Nephron (organoid): Measurements from ENCODE around the gene CECR2.
A peak's percentile ranks its signal among the peaks of the same experiment; 100 is the strongest.

Source experiments
- H3K27ac Mint-ChIP-seq, 3 experiments: 2 replicates each; pipeline ENCODE4 v1.8.0; 2020; ENCODE audit warnings: mixed read lengths in 3 of 3, mild to moderate bottlenecking in 2 of 3, moderate library complexity in 1 of 3
- H3K27me3 Mint-ChIP-seq: 2 replicates; pipeline ENCODE4 v1.8.0; 2021; ENCODE audit warnings: low read depth, mild to moderate bottlenecking, moderate library complexity, mixed read lengths
- H3K36me3 Mint-ChIP-seq: 2 replicates; pipeline ENCODE4 v1.8.0; 2020; ENCODE audit warnings: low read depth, mixed read lengths
- H3K4me1 Mint-ChIP-seq: 2 replicates; pipeline ENCODE4 v1.8.0; 2020; ENCODE audit warnings: mixed read lengths
- H3K4me3 Mint-ChIP-seq, 3 experiments: 2 replicates each; pipeline ENCODE4 v1.8.0; 2020; ENCODE audit warnings: mild to moderate bottlenecking in 3 of 3, mixed read lengths in 3 of 3, moderate library complexity in 2 of 3
- H3K9me3 Mint-ChIP-seq: 2 replicates; pipeline ENCODE4 v1.8.0; 2020; ENCODE audit warnings: mixed read lengths
- TF ChIP-seq, protein P1 (sequence below), 3 experiments: fragments of 200-600 bp; sonication (generic); IDR thresholded peaks; one replicate each; pipeline ENCODE4 v1.5.0; 2021; ENCODE audit warnings: antibody characterized with exemption in 3 of 3; ENCODE audit not compliant: unreplicated experiment in 3 of 3

The CECR2 gene

DNA sequence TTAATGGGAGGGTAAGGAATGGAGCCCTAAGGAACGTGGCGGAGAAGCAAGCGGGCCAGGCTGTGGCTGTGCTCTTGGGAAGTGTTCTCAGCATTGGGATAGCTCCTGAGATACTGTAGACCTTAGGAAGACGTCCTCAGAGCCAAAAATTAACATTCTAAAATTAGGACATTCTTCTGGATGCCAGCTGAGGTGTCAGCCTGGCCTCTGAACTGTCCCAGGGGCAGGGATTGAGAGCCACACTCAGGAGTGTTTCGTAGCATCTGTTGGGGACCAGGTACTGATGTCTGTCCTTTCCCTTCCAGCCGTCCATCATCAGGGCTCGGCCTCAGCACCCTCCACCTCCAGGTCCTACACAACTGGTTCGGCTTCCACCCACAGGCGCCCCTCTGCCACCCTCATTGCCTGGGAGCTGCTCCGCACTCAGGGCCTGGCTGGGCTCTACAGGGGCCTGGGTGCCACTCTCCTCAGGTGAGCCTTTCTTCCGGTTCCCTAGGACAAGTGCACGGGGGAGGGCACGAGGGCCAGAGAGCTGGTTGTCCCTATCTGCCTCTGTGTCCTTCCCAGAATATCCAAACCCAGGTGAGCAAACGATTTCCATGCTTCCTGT lies 217.7 kb downstream of the CECR2 start:
- no peak overlapping the region for H3K27ac Mint-ChIP-seq
- TF ChIP-seq, protein P1, sequence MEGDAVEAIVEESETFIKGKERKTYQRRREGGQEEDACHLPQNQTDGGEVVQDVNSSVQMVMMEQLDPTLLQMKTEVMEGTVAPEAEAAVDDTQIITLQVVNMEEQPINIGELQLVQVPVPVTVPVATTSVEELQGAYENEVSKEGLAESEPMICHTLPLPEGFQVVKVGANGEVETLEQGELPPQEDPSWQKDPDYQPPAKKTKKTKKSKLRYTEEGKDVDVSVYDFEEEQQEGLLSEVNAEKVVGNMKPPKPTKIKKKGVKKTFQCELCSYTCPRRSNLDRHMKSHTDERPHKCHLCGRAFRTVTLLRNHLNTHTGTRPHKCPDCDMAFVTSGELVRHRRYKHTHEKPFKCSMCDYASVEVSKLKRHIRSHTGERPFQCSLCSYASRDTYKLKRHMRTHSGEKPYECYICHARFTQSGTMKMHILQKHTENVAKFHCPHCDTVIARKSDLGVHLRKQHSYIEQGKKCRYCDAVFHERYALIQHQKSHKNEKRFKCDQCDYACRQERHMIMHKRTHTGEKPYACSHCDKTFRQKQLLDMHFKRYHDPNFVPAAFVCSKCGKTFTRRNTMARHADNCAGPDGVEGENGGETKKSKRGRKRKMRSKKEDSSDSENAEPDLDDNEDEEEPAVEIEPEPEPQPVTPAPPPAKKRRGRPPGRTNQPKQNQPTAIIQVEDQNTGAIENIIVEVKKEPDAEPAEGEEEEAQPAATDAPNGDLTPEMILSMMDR (IDR thresholded peaks at IDR 0.05; ENCODE audit: unreplicated experiment in 3 of 3): no peak

DNA sequence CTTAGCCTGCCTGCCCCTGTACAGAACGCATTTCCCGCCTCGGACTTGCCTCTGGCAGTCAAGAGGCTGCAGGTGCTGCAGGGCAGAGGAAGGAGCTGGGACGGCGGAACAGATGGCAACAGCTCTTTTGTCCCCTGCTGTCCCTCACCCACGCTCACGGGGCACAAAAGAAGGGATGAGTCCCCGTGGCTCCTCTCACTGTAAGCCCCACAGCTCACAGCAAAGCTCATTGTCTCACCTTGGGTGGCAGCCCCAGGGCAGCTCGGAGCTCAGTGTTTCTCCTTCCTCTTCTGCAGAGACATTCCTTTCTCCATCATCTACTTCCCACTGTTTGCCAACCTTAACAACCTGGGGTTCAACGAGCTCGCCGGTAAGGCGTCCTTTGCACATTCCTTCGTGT lies 218.4 kb downstream of the CECR2 start:
- H3K9me3 Mint-ChIP-seq: no peaks in the 10 kb centered on the region
- TF ChIP-seq, protein P1 (IDR thresholded peaks at IDR 0.05; ENCODE audit: unreplicated experiment in 3 of 3): no peak
- H3K27me3 Mint-ChIP-seq: no peaks in the 10 kb centered on the region
- no peaks in the 10 kb centered on the region for H3K4me1 Mint-ChIP-seq
- H3K36me3 Mint-ChIP-seq: peaks cover 23% of the 10 kb centered on the region
- no peak overlapping the region for H3K4me3 Mint-ChIP-seq
- H3K27ac Mint-ChIP-seq: peak overlapping the region in 1 of 3 experiments; percentile 38

More for the DNA sequence above, 217.7 kb downstream of the CECR2 start:
- H3K4me1 Mint-ChIP-seq: no peaks in the 10 kb centered on the region
- H3K9me3 Mint-ChIP-seq: no peaks in the 10 kb centered on the region
- no peaks in the 10 kb centered on the region for H3K27me3 Mint-ChIP-seq
- H3K36me3 Mint-ChIP-seq: peaks cover 18% of the 10 kb centered on the region
- no peak overlapping the region for H3K4me3 Mint-ChIP-seq

DNA sequence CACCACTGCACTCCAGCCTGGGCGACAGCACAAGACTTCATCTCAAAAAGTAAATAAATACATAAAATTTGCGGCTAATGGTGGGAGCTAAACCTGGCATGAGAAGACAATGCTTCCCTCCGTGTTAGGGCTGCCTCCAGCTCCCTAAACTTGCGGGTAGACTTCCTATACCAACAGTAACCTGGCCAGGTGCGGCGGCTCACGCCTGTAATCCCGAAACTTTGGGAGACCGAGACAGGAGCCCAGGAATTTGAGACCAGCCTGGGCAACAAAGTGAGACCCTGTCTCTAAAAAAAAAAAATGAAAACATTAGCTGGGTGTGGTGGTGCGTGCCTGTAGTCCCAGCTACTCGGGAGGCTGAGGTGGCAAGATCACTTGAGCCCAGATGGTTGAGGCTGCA lies 219.3 kb downstream of the CECR2 start:
- H3K27me3 Mint-ChIP-seq: no peaks in the 10 kb centered on the region
- no peaks in the 10 kb centered on the region for H3K9me3 Mint-ChIP-seq
- H3K4me3 Mint-ChIP-seq: no peak overlapping the region
- TF ChIP-seq, protein P1 (IDR thresholded peaks at IDR 0.05; ENCODE audit: unreplicated experiment in 3 of 3): no peak
- H3K4me1 Mint-ChIP-seq: no peaks in the 10 kb centered on the region
- no peak overlapping the region for H3K27ac Mint-ChIP-seq
- H3K36me3 Mint-ChIP-seq: peaks cover 31% of the 10 kb centered on the region

DNA sequence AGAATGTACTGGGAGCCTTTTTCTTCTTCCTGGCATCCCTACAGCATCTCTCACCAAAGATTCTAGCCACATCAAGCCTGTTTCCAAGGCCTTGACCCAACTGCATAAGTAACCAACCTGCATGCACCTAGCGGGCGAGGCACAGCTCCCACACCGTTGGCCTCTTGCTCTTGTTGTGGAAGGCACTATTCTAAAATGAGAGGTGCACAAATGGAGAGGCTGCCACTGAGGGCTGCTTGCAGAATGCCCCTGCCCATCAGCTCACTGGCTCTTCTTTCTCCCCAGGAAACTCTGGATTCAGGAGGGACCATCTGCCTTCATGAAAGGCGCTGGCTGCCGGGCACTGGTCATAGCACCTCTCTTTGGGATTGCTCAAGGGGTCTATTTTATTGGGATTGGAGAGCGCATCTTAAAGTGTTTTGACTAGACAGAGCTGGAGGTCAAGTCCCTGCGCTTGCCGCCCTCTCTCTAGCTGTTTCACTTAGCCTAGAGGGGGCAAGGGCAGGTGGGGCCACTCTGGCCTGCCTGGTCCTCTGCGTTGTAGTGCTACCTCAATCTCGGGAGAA lies 220.6 kb downstream of the CECR2 start:
- TF ChIP-seq, protein P1 (IDR thresholded peaks at IDR 0.05; ENCODE audit: unreplicated experiment in 3 of 3): no peak
- Mint-ChIP-seq H3K4me3 (no peak overlapping the region), H3K9me3 (no peaks in the 10 kb centered on the region), H3K4me1 (no peaks in the 10 kb centered on the region), H3K27ac (no peak overlapping the region), H3K36me3 (peaks cover 40% of the 10 kb centered on the region), H3K27me3 (no peaks in the 10 kb centered on the region)

DNA sequence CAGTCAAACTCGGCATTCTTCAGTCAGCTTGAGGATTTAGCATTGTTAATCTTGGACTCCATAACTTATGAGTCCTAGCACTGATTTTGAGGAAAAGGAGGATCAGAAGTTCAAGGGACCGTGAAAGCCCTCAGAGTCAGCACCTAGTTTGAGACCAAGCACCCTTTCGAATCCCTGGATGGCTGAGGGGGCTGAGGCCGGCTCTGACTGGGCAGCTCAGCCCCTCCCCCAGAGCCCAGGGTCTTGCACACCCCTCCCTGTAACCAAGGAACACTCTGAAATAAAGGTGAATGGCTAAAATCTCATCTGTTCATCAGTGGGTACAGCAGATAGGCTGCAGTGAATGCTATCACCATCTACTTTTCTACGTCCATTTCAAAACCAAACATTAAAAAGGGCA lies 221.3 kb downstream of the CECR2 start:
- H3K4me3 Mint-ChIP-seq: no peak overlapping the region
- TF ChIP-seq, protein P1 (IDR thresholded peaks at IDR 0.05; ENCODE audit: unreplicated experiment in 3 of 3): no peak
- H3K36me3 Mint-ChIP-seq: peaks cover 47% of the 10 kb centered on the region
- H3K9me3 Mint-ChIP-seq: no peaks in the 10 kb centered on the region
- no peaks in the 10 kb centered on the region for H3K4me1 Mint-ChIP-seq
- peak overlapping the region in 1 of 3 experiments; percentile 44 for H3K27ac Mint-ChIP-seq
- no peaks in the 10 kb centered on the region for H3K27me3 Mint-ChIP-seq

DNA sequence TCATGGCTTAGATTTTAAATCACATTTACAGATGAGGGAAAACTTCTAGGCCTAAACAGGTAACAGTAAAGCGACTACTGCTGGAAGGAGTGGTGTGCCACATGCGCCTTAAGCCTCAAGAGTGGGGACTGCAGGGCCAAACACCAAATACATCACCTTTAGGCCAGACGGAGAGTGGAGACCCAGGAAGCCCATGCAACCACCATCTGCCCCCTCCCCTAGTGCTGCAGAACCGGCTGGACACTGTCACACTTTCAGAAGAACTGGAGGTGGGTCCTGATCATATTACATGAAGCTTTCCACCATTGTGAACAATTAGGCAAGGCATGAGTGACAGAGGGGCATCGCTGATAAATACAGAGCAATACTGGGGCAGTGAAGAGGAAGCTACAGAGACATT lies 222.9 kb downstream of the CECR2 start:
- no peaks in the 10 kb centered on the region for H3K9me3 Mint-ChIP-seq
- TF ChIP-seq, protein P1 (IDR thresholded peaks at IDR 0.05; ENCODE audit: unreplicated experiment in 3 of 3): no peak
- peaks cover 63% of the 10 kb centered on the region for H3K36me3 Mint-ChIP-seq
- H3K4me3 Mint-ChIP-seq: no peak overlapping the region
- H3K27me3 Mint-ChIP-seq: no peaks in the 10 kb centered on the region
- no peak overlapping the region for H3K27ac Mint-ChIP-seq
- H3K4me1 Mint-ChIP-seq: no peaks in the 10 kb centered on the region
